K562 (cell line): Measurements from ENCODE around the gene UBE2D2. TPM values are rescaled to one million over a fixed set of nuclear protein-coding genes. Genes with fewer than 3 reads are reported as not detected.

Source experiments
- ATAC-seq: fragments of 200-7000 bp; cut with Tn5 transposase; 3 replicates; pipeline ENCODE4 v1.9.1; 2020; ENCODE audit warnings: moderate library complexity
- BruUV-seq: library from RNA; stranded (reverse); fragments of 400-500 nt; replicated peaks from 2 replicates; lab custom pipeline; 2021; lab: Mats Ljungman, UMichigan
- CTCF ChIA-PET: fragments of 300-600 bp; formaldehyde crosslinking; extraction: SDS; loops from one replicate; lab custom pipeline; 2021; ENCODE audit warnings: low intra/inter-chr PET ratio; lab: Yijun Ruan, JAX
- POLR2A ChIA-PET: fragments of 300-600, 350-650 bp; sonication (Branson Sonifier 250); formaldehyde crosslinking; extraction: SDS; loops from one replicate; lab custom pipeline; 2021; ENCODE audit warnings: antibody characterized with exemption, inconsistent platforms; lab: Yijun Ruan, JAX
- DNase-seq, 4 experiments: peaks; one replicate each; pipeline versions ENCODE4 v3.0.0 to v3.0.0-alpha.2; 2011 to 2018; ENCODE audit warnings: low spot score in 3 of 4, mixed read lengths in 3 of 4; ENCODE audit errors: extremely low read depth in 1 of 4
- FAIRE-seq: peaks from 2 replicates; lab custom pipeline; 2011; peaks lifted over from hg19 to GRCh38; lab: Jason Lieb, UNC
- H2AFZ ChIP-seq: 2 replicates; pipeline ENCODE4 v1.6.0; 2011; ENCODE audit warnings: low read depth, low read length, control low read depth, inconsistent platforms
- H3K27ac ChIP-seq: fragments of 200-600 bp; 3 replicates; pipeline ENCODE4 v1.8.0; 2011; ENCODE audit warnings: low read depth, mild to moderate bottlenecking, control low read depth, inconsistent platforms, low read length, moderate library complexity, mixed read lengths; ENCODE audit errors: extremely low read depth
- H3K27me3 ChIP-seq, 2 experiments: fragments of 300-600 bp in 1 of 2; 2 replicates in 1 of 2; 3 replicates in 1 of 2; pipeline versions ENCODE4 v1.6.0 to v1.8.0; 2011; ENCODE audit warnings: inconsistent platforms in 2 of 2, low read length in 2 of 2, mild to moderate bottlenecking in 1 of 2, mixed read lengths in 1 of 2, moderate library complexity in 1 of 2; ENCODE audit not compliant: control insufficient read depth in 2 of 2, insufficient read depth in 2 of 2
- H3K36me3 ChIP-seq: fragments of 300-600 bp; 3 replicates; pipeline ENCODE4 v1.8.0; 2011; ENCODE audit warnings: mild to moderate bottlenecking, low read length, inconsistent platforms; ENCODE audit not compliant: control insufficient read depth, insufficient read depth
- H3K4me1 ChIP-seq, 2 experiments: fragments of 200-600 bp in 1 of 2; replicated peaks in 1 of 2; 2 replicates in 1 of 2; 3 replicates in 1 of 2; pipeline versions ENCODE4 v1.5.1 to v1.8.0; 2011; ENCODE audit warnings: inconsistent platforms in 2 of 2, low read length in 2 of 2, mild to moderate bottlenecking in 1 of 2, mixed read lengths in 1 of 2, moderate library complexity in 1 of 2; ENCODE audit not compliant: control insufficient read depth in 2 of 2, insufficient read depth in 2 of 2
- H3K4me2 ChIP-seq: 2 replicates; pipeline ENCODE4 v1.6.1; 2011; ENCODE audit warnings: low read length, control low read depth, inconsistent platforms, mixed read lengths; ENCODE audit not compliant: insufficient read depth
- H3K4me3 ChIP-seq: fragments of 200-600 bp; sonication (generic), shearing (Covaris generic); 2 replicates; pipeline ENCODE4 v1.5.1; 2016; ENCODE audit warnings: control low read depth, inconsistent platforms
- H3K79me2 ChIP-seq: fragments of 200-600 bp; 3 replicates; pipeline ENCODE4 v1.8.0; 2011; ENCODE audit warnings: low read length, inconsistent platforms; ENCODE audit not compliant: control insufficient read depth, insufficient read depth
- H3K9ac ChIP-seq, 2 experiments: 2 replicates each; pipeline versions ENCODE4 v1.6.0 to v1.6.1; 2011; ENCODE audit warnings: low read depth in 2 of 2, low read length in 2 of 2, control low read depth in 1 of 2, inconsistent platforms in 1 of 2, mild to moderate bottlenecking in 1 of 2, mixed read lengths in 1 of 2; ENCODE audit not compliant: insufficient read depth in 1 of 2
- H3K9me1 ChIP-seq: one replicate; pipeline ENCODE4 v1.6.0; 2011; ENCODE audit warnings: inconsistent platforms, mild to moderate bottlenecking, low read length, moderate library complexity; ENCODE audit not compliant: control insufficient read depth, insufficient read depth
- H3K9me3 ChIP-seq: replicated peaks from 2 replicates; pipeline ENCODE4 v1.5.1; 2011; ENCODE audit warnings: low read depth, low read length, inconsistent platforms; ENCODE audit not compliant: control insufficient read depth, insufficient read depth
- H4K20me1 ChIP-seq: replicated peaks from 2 replicates; pipeline ENCODE4 v1.6.1; 2011; ENCODE audit warnings: low read length, inconsistent platforms, mixed read lengths; ENCODE audit not compliant: control insufficient read depth, insufficient read depth
- CC2D1A ChIP-seq: fragments of 450-650 bp; IDR thresholded peaks from 2 replicates; pipeline ENCODE4 v1.6.1; 2017; ENCODE audit warnings: mild to moderate bottlenecking
- LARP7 ChIP-seq: fragments of 450-650 bp; IDR thresholded peaks from 2 replicates; pipeline ENCODE4 v1.6.1; 2016
- NFE2 ChIP-seq: IDR thresholded peaks from 2 replicates; pipeline ENCODE4 v1.6.1; 2014; ENCODE audit warnings: antibody characterized with exemption, low read depth
- ZNF140 ChIP-seq: fragments of 250-450 bp; sonication (Bioruptor Pico); IDR thresholded peaks from 2 replicates; pipeline ENCODE4 v1.8.0; 2021; ENCODE audit warnings: moderate library complexity, mild to moderate bottlenecking, inconsistent platforms
- WGBS: fragments of 100-300 bp; shearing (Covaris generic); methylation state at CpG from one replicate; pipeline ENCODE4 v1.1.6; 2016; ENCODE audit warnings: low coverage, mixed read lengths; ENCODE audit not compliant: insufficient coverage; ENCODE audit errors: missing lambda C conversion rate; 5-methylcytosine and 5-hydroxymethylcytosine counted together
- in situ Hi-C: fragments of 300-500 bp; cut with MboI; formaldehyde crosslinking; loops from 4 replicates; pipeline ENCODE4 v1.15.0; 2018; ENCODE audit warnings: inconsistent platforms, mixed read lengths
- intact Hi-C: fragments of 100-400 bp; cut with micrococcal nuclease; formaldehyde crosslinking; loops from 2 replicates; pipeline ENCODE4 v1.14.2; 2022
- polyA plus RNA-seq, 8 experiments: library from polyadenylated mRNA; depleted of rRNA in 4 of 8; stranded (reverse) in 5 of 8; unstranded in 3 of 8; fragments of >200 nt; fragmentation: Nextera tagmentation in 2 of 8; fragmentation: Illumina TruSeq in 1 of 8; extraction: Ambion mirVana in 2 of 8; extraction: Trizol in 1 of 8; gene quantifications; 2 replicates each; pipeline versions ENCODE4 v1.2.1 to v1.2.3, GENCODE V29; 2011 to 2014; ENCODE audit warnings: inconsistent platforms in 1 of 8, missing spikeins in 1 of 8
- total RNA-seq, 7 experiments: library from RNA; depleted of rRNA in 6 of 7; stranded (reverse); fragments of >200 nt in 6 of 7; fragmentation: Illumina TruSeq in 2 of 7; extraction: Trizol in 2 of 7; gene quantifications; 2 replicates each; pipeline versions ENCODE4 v1.2.1 to v1.2.3, GENCODE V29; 2011 to 2021; ENCODE audit warnings: low replicate concordance in 1 of 7
- TF ChIP-seq, protein P1 (sequence below): fragments of 250-450 bp; sonication (Bioruptor Pico); IDR thresholded peaks from 2 replicates; pipeline ENCODE4 v1.4.0; 2020; ENCODE audit warnings: mild to moderate bottlenecking, moderate library complexity

UBE2D2 gene
- total and polyA plus RNA-seq, 9 of the 15 experiments (the other 6 are each of a cell fraction or from before 2014, with no cell fraction given): 53.6 to 198 (median 122) TPM

DNA sequence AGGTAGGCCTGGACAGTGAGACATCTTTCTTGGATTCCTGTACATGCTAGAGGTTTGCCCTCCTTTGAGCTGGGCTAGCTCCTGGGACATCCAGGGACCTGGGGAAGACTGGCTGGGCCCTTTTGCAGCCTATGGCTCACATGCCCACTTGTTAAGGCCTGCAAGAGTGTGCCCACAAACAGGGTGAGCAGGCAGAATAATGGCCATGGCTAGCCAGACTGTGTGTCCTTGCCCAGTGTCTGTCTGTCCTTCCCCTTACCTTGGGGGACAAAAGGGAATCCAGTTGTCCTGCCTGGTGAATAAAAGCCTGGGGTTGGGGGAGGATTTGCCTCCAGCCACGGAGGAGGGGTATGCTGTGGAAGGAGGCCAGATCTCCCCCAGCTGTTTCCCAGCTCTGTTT, 74.1 kb downstream of the UBE2D2 start:
- Histone ChIP-seq H3K4me1 (peaks cover 32 to 39% of the 10 kb centered on the region in 2 experiments), H2AFZ (no peak overlapping the region), H3K79me2 (peaks cover 21% of the 10 kb centered on the region; the same call in 2 of the 3 replicates), H3K27me3 (no peaks in the 10 kb centered on the region), H3K9ac (no peak overlapping the region), H3K9me3 (no peaks in the 10 kb centered on the region), H3K4me3 (no peak overlapping the region), H3K27ac (no peak overlapping the region)
- intact Hi-C loops: loop anchor here (1.0 to 10.0 kb wide), 6 partner anchors 35 to 330 kb away; no protein-coding TSS in a partner anchor
- FAIRE-seq: no peak
- BruUV-seq: no TSS peak
- no peak for ATAC-seq
- DNase-seq: no peak
- no peak for TF ChIP-seq LARP7
- TF ChIP-seq NFE2: no peak
- TF ChIP-seq CC2D1A: no peak
- TF ChIP-seq ZNF140 (CRISPR knock-in tag): no peak
- TF ChIP-seq, protein P1, sequence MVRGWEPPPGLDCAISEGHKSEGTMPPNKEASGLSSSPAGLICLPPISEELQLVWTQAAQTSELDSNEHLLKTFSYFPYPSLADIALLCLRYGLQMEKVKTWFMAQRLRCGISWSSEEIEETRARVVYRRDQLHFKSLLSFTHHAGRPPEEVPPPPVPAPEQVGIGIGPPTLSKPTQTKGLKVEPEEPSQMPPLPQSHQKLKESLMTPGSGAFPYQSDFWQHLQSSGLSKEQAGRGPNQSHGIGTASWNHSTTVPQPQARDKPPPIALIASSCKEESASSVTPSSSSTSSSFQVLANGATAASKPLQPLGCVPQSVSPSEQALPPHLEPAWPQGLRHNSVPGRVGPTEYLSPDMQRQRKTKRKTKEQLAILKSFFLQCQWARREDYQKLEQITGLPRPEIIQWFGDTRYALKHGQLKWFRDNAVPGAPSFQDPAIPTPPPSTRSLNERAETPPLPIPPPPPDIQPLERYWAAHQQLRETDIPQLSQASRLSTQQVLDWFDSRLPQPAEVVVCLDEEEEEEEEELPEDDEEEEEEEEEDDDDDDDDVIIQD (CRISPR knock-in tag): no peak
- TF ChIP-seq, all 486 proteins: peak for 0
- no peak overlapping the region for H3K4me2 ChIP-seq
- in situ Hi-C loops: loop anchor here (10.0 kb wide), 1 partner anchor 220 kb away; no protein-coding TSS in a partner anchor
- POLR2A ChIA-PET: interaction anchor here (0.6 to 4.8 kb wide), 13 partner anchors 9 to 132 kb away, joined by 3 to 63 read pairs (median 4); partner anchors contain the start of gene CXXC5
- 0 out of 2 replicates have a peak, but pooled peaks cover 3% of the 10 kb centered on the region for H4K20me1 ChIP-seq
- 60% methylated on average over 1 of the region's 1 CpG for WGBS
- CTCF ChIA-PET: interaction anchor here (0.6 to 4.0 kb wide), 7 partner anchors 13 to 210 kb away, joined by 3 to 81 read pairs (median 3); partner anchors contain the start of gene CXXC5
- no peaks in the 10 kb centered on the region for H3K9me1 ChIP-seq
- peaks cover 11% of the 10 kb centered on the region for H3K36me3 ChIP-seq
